ENCODE measurements around the gene TRNT1. TPM values are rescaled to one million over a fixed set of nuclear protein-coding genes. Genes with fewer than 3 reads are reported as not detected.

The TRNT1 gene
- total RNA-seq, 1 donor from 2014 or later, result 34.4 TPM

DNA sequence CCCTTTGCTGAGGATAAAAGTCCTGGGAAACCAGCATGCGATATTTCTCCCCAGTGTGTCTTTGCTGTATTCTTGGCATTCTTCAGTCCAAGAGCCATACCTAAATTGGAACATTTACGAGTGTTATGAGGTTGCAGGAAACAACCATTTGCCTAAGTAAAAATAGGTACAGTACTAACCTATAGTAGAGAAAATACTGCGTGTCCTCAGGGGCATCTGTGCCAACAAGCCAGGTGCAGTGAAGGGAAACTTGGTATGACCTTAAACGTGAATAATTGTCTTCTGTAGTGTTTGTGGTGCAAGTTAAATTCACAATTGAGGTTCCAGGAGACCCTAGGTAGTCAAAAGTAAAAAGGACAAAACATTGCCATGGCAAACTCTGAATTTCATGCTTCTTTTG lies 28.8 kb upstream of the TRNT1 start:
- H3K4me3 Mint-ChIP-seq, result no peak overlapping the region
- TF ChIP-seq, protein P1, sequence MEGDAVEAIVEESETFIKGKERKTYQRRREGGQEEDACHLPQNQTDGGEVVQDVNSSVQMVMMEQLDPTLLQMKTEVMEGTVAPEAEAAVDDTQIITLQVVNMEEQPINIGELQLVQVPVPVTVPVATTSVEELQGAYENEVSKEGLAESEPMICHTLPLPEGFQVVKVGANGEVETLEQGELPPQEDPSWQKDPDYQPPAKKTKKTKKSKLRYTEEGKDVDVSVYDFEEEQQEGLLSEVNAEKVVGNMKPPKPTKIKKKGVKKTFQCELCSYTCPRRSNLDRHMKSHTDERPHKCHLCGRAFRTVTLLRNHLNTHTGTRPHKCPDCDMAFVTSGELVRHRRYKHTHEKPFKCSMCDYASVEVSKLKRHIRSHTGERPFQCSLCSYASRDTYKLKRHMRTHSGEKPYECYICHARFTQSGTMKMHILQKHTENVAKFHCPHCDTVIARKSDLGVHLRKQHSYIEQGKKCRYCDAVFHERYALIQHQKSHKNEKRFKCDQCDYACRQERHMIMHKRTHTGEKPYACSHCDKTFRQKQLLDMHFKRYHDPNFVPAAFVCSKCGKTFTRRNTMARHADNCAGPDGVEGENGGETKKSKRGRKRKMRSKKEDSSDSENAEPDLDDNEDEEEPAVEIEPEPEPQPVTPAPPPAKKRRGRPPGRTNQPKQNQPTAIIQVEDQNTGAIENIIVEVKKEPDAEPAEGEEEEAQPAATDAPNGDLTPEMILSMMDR (IDR thresholded peaks at IDR 0.05; ENCODE audit: unreplicated experiment), result no peak
- H3K36me3 Mint-ChIP-seq, result no peaks in the 10 kb centered on the region
- H3K9me3 Mint-ChIP-seq, result no peaks in the 10 kb centered on the region
- peaks cover 10% of the 10 kb centered on the region for H3K27me3 Mint-ChIP-seq (ENCODE audit: low read depth)
- DNase-seq (ENCODE audit: low spot score in 2 of 2, unreplicated experiment in 2 of 2), result no peak
- H3K4me1 Mint-ChIP-seq, result no peaks in the 10 kb centered on the region
- no peak overlapping the region for H3K27ac Mint-ChIP-seq

- TF ChIP-seq, protein P1 (IDR thresholded peaks at IDR 0.05; ENCODE audit: unreplicated experiment), result no peak
- H3K36me3 Mint-ChIP-seq, result no peaks in the 10 kb centered on the region
- H3K4me3 Mint-ChIP-seq, result no peak overlapping the region
- H3K27ac Mint-ChIP-seq, result no peak overlapping the region
- peaks cover 12% of the 10 kb centered on the region for H3K27me3 Mint-ChIP-seq (ENCODE audit: low read depth)
- H3K4me1 Mint-ChIP-seq, result no peaks in the 10 kb centered on the region
- DNase-seq (ENCODE audit: low spot score in 2 of 2, unreplicated experiment in 2 of 2), result no peak
- no peaks in the 10 kb centered on the region for H3K9me3 Mint-ChIP-seq
These were observed 24.9 kb upstream of the TRNT1 start for GRCh38 chr3:3101660-3102458.

GRCh38 chr3:3102751-3103150 lies 24.0 kb upstream of the TRNT1 start:
- Mint-ChIP-seq H3K4me3 (no peak overlapping the region), H3K27ac (no peak overlapping the region), H3K4me1 (no peaks in the 10 kb centered on the region), H3K36me3 (no peaks in the 10 kb centered on the region), H3K27me3 (ENCODE audit: low read depth) (peaks cover 11% of the 10 kb centered on the region), H3K9me3 (no peaks in the 10 kb centered on the region)
- TF ChIP-seq, protein P1 (IDR thresholded peaks at IDR 0.05; ENCODE audit: unreplicated experiment), result no peak
- no peak for DNase-seq (ENCODE audit: low spot score in 2 of 2, unreplicated experiment in 2 of 2)

DNA sequence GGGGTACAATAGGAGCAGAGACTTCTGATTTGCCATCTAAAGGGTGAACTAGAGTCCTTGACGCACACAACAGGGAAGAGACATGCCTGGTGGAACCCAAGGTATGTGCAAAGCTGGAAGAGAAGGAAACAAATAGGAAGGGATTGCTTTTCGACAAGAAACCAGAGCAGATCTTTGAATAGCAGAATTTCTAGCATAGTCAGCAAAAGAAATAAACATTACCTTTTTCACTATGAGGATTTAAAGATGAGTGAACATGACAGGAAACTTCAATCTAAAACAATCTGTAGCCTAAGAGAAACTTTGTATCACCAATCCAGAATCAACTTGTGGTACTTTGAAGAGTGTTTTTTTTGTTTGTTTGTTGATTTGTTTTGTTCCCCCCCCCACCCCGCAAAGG lies 21.5 kb upstream of the TRNT1 start:
- no peak for DNase-seq (ENCODE audit: low spot score in 2 of 2, unreplicated experiment in 2 of 2)
- no peaks in the 10 kb centered on the region for H3K36me3 Mint-ChIP-seq
- H3K27me3 Mint-ChIP-seq (ENCODE audit: low read depth), result peaks cover 15% of the 10 kb centered on the region
- no peak overlapping the region for H3K27ac Mint-ChIP-seq
- peaks cover 2% of the 10 kb centered on the region for H3K4me1 Mint-ChIP-seq
- H3K9me3 Mint-ChIP-seq, result no peaks in the 10 kb centered on the region
- H3K4me3 Mint-ChIP-seq, result no peak overlapping the region
- TF ChIP-seq, protein P1 (IDR thresholded peaks at IDR 0.05; ENCODE audit: unreplicated experiment), result no peak

DNA sequence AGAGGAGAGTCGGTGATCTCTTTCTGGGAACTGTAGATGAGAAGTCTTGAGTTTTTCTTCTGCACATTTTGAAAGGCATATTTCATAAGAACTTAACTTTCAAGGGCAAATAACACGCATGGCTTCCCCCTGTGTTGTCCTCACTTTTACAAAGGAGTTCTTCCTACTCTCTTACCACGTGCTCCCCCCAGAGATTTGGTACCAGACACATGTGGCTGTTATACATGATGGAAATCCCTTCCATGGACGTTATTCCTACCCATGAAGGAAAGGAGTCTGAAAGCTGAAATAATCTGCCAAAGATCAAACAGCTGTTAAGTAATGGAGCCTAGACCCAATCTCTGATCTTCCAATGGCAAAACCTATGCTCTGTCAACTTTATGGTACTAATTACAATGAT lies 20.9 kb upstream of the TRNT1 start:
- Mint-ChIP-seq H3K4me1 (peaks cover 4% of the 10 kb centered on the region), H3K27ac (no peak overlapping the region), H3K4me3 (no peak overlapping the region), H3K36me3 (no peaks in the 10 kb centered on the region), H3K27me3 (ENCODE audit: low read depth) (peaks cover 15% of the 10 kb centered on the region), H3K9me3 (no peaks in the 10 kb centered on the region)
- no peak for DNase-seq (ENCODE audit: low spot score in 2 of 2, unreplicated experiment in 2 of 2)
- TF ChIP-seq, protein P1 (IDR thresholded peaks at IDR 0.05; ENCODE audit: unreplicated experiment), result no peak

Data from mesothelial cell of epicardium (in vitro differentiated cells).